Body of pancreas (tissue), 4 donors: Measurements from ENCODE around the gene LYSMD3. TPM values are rescaled to one million over a fixed set of nuclear protein-coding genes. Genes with fewer than 3 reads are reported as not detected.

Experiments
- ATAC-seq: fragments of 150-250 bp; one replicate; pipeline ENCODE4 v1.9.1; 2016
- DNase-seq, 4 donors: peaks; one replicate each; pipeline ENCODE4 v3.0.0-alpha.2; 2019
- H3K27ac ChIP-seq, 4 donors: fragments of 200-600 bp; sonication (generic); 1 replicate in 3 of 4; 2 replicates in 1 of 4; pipeline versions ENCODE4 v1.5.1 to v1.6.1; 2016 to 2019; ENCODE audit warnings: mild to moderate bottlenecking in 1 of 4, mixed read lengths in 1 of 4, moderate library complexity in 1 of 4
- H3K27me3 ChIP-seq, 2 donors: fragments of 200-600 bp; sonication (generic); one replicate each; pipeline ENCODE4 v1.6.0; 2016; ENCODE audit warnings: mild to moderate bottlenecking in 1 of 2
- H3K36me3 ChIP-seq, 2 donors: fragments of 200-600 bp; sonication (generic); replicated peaks in 1 of 2; 2 replicates each; pipeline ENCODE4 v1.5.1; 2016; ENCODE audit warnings: low read depth in 2 of 2; ENCODE audit not compliant: insufficient read depth in 1 of 2
- H3K4me1 ChIP-seq: fragments of 200-600 bp; sonication (generic); one replicate; pipeline ENCODE4 v1.6.0; 2016
- H3K4me3 ChIP-seq, 2 donors: fragments of 200-600 bp; sonication (generic); 1 replicate in 1 of 2; 2 replicates in 1 of 2; pipeline ENCODE4 v1.5.1; 2016 to 2019
- H3K9me3 ChIP-seq, 3 donors: fragments of 200-600 bp; sonication (generic); 1 replicate in 2 of 3; 2 replicates in 1 of 3; pipeline ENCODE4 v1.5.1; 2016
- CTCF ChIP-seq, 7 experiments: fragments of 450-650 bp in 4 of 7; fragments of 200-600 bp in 3 of 7; sonication (generic) in 3 of 7; IDR thresholded peaks; one replicate each; pipeline ENCODE4 v1.5.1; 2016 to 2019; ENCODE audit warnings: antibody characterized with exemption in 7 of 7
- POLR2A ChIP-seq, 3 donors: fragments of 450-650 bp; IDR thresholded peaks; one replicate each; pipeline ENCODE4 v1.6.1; 2016; ENCODE audit warnings: antibody characterized with exemption in 3 of 3, mild to moderate bottlenecking in 2 of 3
- WGBS, 2 donors: methylation state at CpG; one replicate each; pipeline ENCODE4 v1.1.5; 2017; 5-methylcytosine and 5-hydroxymethylcytosine counted together
- intact Hi-C: fragments of 100-400 bp; cut with DNase I; formaldehyde crosslinking; loops from one replicate; pipeline ENCODE4 v1.15.1; 2023
- total RNA-seq, 2 donors: library from RNA; depleted of rRNA; stranded (reverse); fragments of >200 nt; gene quantifications; one replicate each; pipeline ENCODE4 v1.1.0, GENCODE V29; 2016

LYSMD3 gene
- total RNA-seq, 2 donors from 2014 or later: 8.2 to 13.0 TPM

DNA sequence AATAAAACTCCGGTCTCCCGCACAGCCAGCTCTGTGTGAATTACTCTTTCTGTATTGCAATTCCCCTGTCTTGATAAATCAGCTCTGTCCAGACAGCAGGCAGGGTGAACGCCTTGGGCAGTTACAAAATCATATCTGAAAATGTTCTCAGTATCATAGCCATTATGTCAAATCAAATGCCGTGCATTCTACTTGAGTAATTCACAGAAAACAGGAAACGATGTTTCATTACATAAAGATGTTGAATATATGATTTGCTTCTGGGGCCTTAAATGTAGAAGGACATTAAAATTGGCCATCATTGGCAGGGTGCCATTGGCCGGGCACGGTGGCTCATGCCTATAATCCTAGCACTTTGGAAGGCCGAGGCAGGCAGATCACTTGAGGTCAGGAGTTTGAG is 46.2 kb downstream of the LYSMD3 start:
- ATAC-seq (no peak), DNase-seq (no peak)
- Histone ChIP-seq H3K27me3 (no peaks in the 10 kb centered on the region), H3K9me3 (no peaks in the 10 kb centered on the region), H3K36me3 (no peaks in the 10 kb centered on the region), H3K4me1 (no peaks in the 10 kb centered on the region), H3K4me3 (no peak overlapping the region), H3K27ac (no peak overlapping the region)
- 86 to 90% methylated on average over 8 of the region's 8 CpGs for WGBS, 2 donors
- intact Hi-C loops: no loop called here
- no peak for TF ChIP-seq CTCF (IDR thresholded peaks at IDR 0.05)
- no peak for TF ChIP-seq POLR2A (IDR thresholded peaks at IDR 0.05)

DNA sequence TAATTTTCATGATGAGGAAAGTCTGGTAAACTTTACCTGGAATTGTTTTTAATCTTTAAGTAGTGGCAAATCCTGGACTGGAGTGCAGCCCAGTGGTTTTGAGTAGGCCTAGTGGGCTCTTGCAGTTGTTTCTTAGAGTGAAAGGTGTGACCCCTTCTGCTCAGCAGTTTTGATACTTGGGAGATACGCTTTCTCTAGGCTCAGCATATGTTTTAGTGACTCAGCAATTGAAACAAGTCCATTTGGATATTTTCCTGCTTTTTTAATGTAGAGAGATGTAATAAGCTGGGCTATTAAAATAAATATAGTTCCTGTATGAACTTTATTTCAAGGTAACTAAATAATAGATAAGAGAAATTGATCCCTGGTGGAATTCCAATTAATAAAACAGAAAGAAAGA is 48.7 kb downstream of the LYSMD3 start:
- Histone ChIP-seq H3K27ac (no peak overlapping the region), H3K4me1 (no peaks in the 10 kb centered on the region), H3K9me3 (no peaks in the 10 kb centered on the region), H3K27me3 (no peaks in the 10 kb centered on the region), H3K36me3 (no peaks in the 10 kb centered on the region), H3K4me3 (no peak overlapping the region)
- 56 to 62% methylated on average over 1 of the region's 1 CpG for WGBS, 2 donors
- no peak for ATAC-seq
- intact Hi-C loops: no loop called here
- TF ChIP-seq POLR2A (IDR thresholded peaks at IDR 0.05): no peak
- DNase-seq: no peak

DNA sequence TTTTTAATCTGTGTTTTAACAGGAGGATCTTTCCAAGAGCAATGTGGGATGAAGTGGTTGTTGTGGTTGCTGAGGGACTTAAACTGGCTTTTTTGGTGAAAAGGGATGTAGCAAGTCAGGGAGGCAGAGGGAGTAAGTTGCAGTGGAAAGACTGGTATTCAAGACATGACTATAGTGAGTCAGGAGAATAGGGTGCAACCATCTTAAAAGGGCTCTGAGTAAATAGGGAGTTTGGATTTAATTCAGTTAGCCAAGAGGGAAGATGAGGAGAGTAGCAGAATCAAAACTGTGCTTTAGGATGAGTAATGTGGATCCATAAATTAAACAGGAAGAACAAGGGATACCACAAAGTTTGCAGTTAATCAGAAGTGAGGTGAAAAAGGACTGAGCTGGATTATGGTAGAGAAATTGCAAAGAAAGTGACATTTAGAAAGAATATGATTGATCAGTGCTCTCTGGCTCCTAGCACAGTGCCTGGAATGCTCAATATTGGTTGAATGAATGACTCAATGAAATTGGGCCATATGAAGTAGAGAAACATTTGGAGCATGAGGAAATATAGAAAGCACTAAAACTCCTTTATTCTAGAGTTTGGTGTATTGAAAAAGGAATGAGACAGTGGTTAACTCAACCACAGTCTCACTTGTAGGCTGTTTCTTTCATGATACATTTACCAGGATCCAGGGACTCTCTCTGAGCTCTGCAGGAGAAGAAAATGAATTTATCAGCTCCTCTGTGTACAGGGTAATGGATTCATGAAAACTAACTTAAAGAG is 49.6 kb downstream of the LYSMD3 start:
- no peaks in the 10 kb centered on the region for H3K36me3 ChIP-seq
- H3K4me3 ChIP-seq: no peak overlapping the region
- TF ChIP-seq CTCF (IDR thresholded peaks at IDR 0.05): no peak
- no peak for TF ChIP-seq POLR2A (IDR thresholded peaks at IDR 0.05)
- no peak for ATAC-seq
- no peak for DNase-seq
- intact Hi-C loops: no loop called here
- no peaks in the 10 kb centered on the region for H3K27me3 ChIP-seq
- H3K4me1 ChIP-seq: peaks cover 4% of the 10 kb centered on the region
- no peak overlapping the region for H3K27ac ChIP-seq
- H3K9me3 ChIP-seq: no peaks in the 10 kb centered on the region

DNA sequence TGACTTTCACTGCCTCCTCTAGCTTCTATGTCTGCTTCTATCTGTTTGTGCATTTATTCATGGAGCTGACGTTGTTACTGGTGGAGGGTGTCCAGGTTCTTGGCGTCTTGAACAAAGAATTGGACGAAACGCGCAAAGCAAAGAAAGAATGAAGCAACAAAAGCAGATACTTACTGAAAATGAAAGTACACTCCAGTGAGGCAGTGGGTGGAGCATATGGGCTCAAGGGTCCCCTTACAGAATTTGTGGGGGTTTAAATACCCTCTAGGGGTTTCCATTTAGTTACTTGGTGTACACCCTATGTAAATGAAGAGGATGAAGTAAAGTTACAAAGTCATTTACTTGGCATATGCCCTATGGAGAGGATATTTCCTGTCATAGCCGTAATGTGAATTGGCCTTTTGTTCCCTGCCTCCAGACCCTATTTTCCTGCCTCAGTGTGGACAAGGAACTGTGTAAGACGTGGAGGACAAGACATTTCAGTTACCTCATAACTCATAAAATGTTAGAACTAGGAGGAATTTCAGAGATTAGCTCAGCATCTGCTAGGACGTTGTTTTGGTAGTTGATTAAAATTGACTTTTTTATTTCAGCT is 51.7 kb downstream of the LYSMD3 start:
- Histone ChIP-seq H3K27ac (no peak overlapping the region), H3K9me3 (no peaks in the 10 kb centered on the region), H3K36me3 (no peaks in the 10 kb centered on the region), H3K27me3 (no peaks in the 10 kb centered on the region), H3K4me1 (peaks cover 9% of the 10 kb centered on the region), H3K4me3 (no peak overlapping the region)
- WGBS, 2 donors: 84% methylated on average over 8 of the region's 8 CpGs
- TF ChIP-seq POLR2A (IDR thresholded peaks at IDR 0.05) (no peak), CTCF (IDR thresholded peaks at IDR 0.05) (no peak)
- DNase-seq (no peak), ATAC-seq (no peak)
- intact Hi-C loops: no loop called here

DNA sequence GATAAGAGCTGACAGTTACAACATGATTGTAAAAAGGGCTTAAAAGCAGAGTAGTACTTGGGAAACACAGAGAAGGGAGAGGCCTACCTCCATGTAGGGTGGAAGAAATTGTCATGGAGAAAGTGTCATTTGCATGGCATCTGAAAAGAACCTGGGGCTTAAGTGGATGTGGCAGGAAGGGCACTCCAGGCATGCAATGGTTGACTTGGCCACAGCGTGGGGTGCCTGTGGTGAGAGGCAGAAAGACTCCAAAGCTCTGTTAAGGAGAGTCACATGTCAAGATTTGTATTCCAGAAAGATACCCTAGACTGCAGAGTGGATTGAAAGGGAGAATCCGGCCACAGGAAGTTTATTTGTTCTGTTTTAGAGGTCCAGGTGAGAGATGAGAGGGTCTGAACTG is 52.3 kb downstream of the LYSMD3 start:
- DNase-seq: no peak

More for the DNA sequence above, 52.3 kb downstream of the LYSMD3 start:
- peaks cover 16% of the 10 kb centered on the region for H3K4me1 ChIP-seq
- intact Hi-C loops: no loop called here
- 73% methylated on average over 2 of the region's 2 CpGs for WGBS, 2 donors
- no peaks in the 10 kb centered on the region for H3K27me3 ChIP-seq
- no peak overlapping the region for H3K27ac ChIP-seq
- TF ChIP-seq CTCF (IDR thresholded peaks at IDR 0.05): no peak
- TF ChIP-seq POLR2A (IDR thresholded peaks at IDR 0.05): no peak
- H3K4me3 ChIP-seq: no peak overlapping the region
- H3K9me3 ChIP-seq: no peaks in the 10 kb centered on the region
- no peaks in the 10 kb centered on the region for H3K36me3 ChIP-seq
- ATAC-seq: no peak
